Natural killer cell (primary cell): ENCODE data around the gene PGLYRP1. TPM values are rescaled to one million over a fixed set of nuclear protein-coding genes. Genes with fewer than 3 reads are reported as not detected.

Experiments
- ATAC-seq, 3 donors: fragments of 150-1000 bp in 2 of 3; fragments of 200-7000 bp in 1 of 3; cut with Tn5 transposase; 1 replicate in 1 of 3; 2 replicates in 2 of 3; pipeline ENCODE4 v1.10.0; 2021; ENCODE audit warnings: mild to moderate bottlenecking in 2 of 3, moderate library complexity in 2 of 3
- DNase-seq, 2 donors: peaks; one replicate each; pipeline versions ENCODE4 v3.0.0 to v3.0.0-alpha.2; 2013 to 2021; ENCODE audit warnings: mixed read lengths in 1 of 2
- H3K27ac ChIP-seq: one replicate; pipeline ENCODE4 v1.5.1; 2013; ENCODE audit warnings: mild to moderate bottlenecking, low read length
- H3K27me3 ChIP-seq: one replicate; pipeline ENCODE4 v1.6.1; 2013; ENCODE audit warnings: low read length; ENCODE audit not compliant: control insufficient read depth, insufficient read depth
- H3K36me3 ChIP-seq: one replicate; pipeline ENCODE4 v1.6.1; 2013; ENCODE audit warnings: low read length; ENCODE audit not compliant: control insufficient read depth, insufficient read depth
- H3K4me1 ChIP-seq: one replicate; pipeline ENCODE4 v1.6.1; 2013; ENCODE audit warnings: low read length; ENCODE audit not compliant: control insufficient read depth, insufficient read depth
- H3K4me3 ChIP-seq: one replicate; pipeline ENCODE4 v1.5.1; 2013; ENCODE audit warnings: low read length
- H3K9me3 ChIP-seq: one replicate; pipeline ENCODE4 v1.6.1; 2013; ENCODE audit warnings: low read length; ENCODE audit not compliant: control insufficient read depth, insufficient read depth
- H3K27ac Mint-ChIP-seq, 2 donors: one replicate each; pipeline ENCODE4 v1.8.0; 2022; ENCODE audit warnings: mild to moderate bottlenecking in 2 of 2, mixed read lengths in 2 of 2, moderate library complexity in 1 of 2
- H3K27me3 Mint-ChIP-seq, 2 donors: one replicate each; pipeline ENCODE4 v1.8.0; 2022; ENCODE audit warnings: low read depth in 2 of 2, mixed read lengths in 2 of 2
- H3K36me3 Mint-ChIP-seq: one replicate; pipeline ENCODE4 v1.8.0; 2022; ENCODE audit warnings: mixed read lengths
- H3K4me1 Mint-ChIP-seq, 2 donors: one replicate each; pipeline ENCODE4 v1.8.0; 2022; ENCODE audit warnings: mixed read lengths in 2 of 2
- H3K4me3 Mint-ChIP-seq: one replicate; pipeline ENCODE4 v1.8.0; 2022; ENCODE audit warnings: mild to moderate bottlenecking, moderate library complexity, mixed read lengths
- H3K9me3 Mint-ChIP-seq, 2 donors: one replicate each; pipeline ENCODE4 v1.8.0; 2022; ENCODE audit warnings: mixed read lengths in 2 of 2
- WGBS: methylation state at CpG from one replicate; pipeline ENCODE4 v1.1.7; 2013; ENCODE audit warnings: missing lambda C conversion rate; ENCODE audit not compliant: insufficient coverage; 5-methylcytosine and 5-hydroxymethylcytosine counted together
- intact Hi-C: fragments of 100-400 bp; cut with micrococcal nuclease; formaldehyde crosslinking; loops from one replicate; pipeline ENCODE4 v1.14.2; 2022
- total RNA-seq, 4 donors: library from RNA; stranded (reverse); fragments of 120-200 nt in 1 of 4; gene quantifications; one replicate each; pipeline versions ENCODE4 v1.2.3 to v1.2.4, GENCODE V29; 2013 to 2022
- TF ChIP-seq, protein P1 (sequence below): fragments of 200-600 bp; IDR thresholded peaks from one replicate; pipeline ENCODE4 v1.8.0; 2022; ENCODE audit warnings: antibody characterized with exemption

Gene PGLYRP1
- total RNA-seq, 3 donors from 2014 or later (not counting 1 experiment from before 2014, with no cell fraction given), result 0.55 TPM; not detected in 2

DNA sequence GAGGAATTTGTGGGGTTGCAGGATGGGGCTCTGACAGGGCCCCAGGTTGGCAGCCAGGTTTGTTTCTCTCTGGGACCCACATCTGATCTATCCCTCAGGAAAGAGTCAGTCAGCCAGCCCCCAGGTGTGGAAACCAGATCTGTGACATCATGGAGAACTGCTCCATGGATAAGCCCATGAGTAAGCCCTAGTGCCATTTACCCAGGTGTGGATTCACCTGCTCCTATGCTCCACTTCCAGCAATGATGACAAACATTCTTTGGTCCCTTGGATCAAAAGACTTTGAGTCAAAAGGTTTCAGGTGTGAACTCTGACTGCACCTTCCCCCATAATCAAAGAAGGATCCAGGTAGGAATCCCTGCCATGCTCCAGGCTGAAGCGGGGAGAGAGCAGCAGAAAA is 44.8 kb upstream of the PGLYRP1 start:
- no peak overlapping the region for H3K27ac Mint-ChIP-seq
- H3K4me3 ChIP-seq, result no peak overlapping the region
- H3K27ac ChIP-seq, result no peak overlapping the region
- H3K36me3 ChIP-seq, result no peaks in the 10 kb centered on the region
- no peaks in the 10 kb centered on the region for H3K9me3 Mint-ChIP-seq
- H3K9me3 ChIP-seq, result no peaks in the 10 kb centered on the region
- H3K4me1 Mint-ChIP-seq, result no peaks in the 10 kb centered on the region
- H3K27me3 Mint-ChIP-seq, result peaks cover 50 to 91% of the 10 kb centered on the region in 2 donors
- no peak overlapping the region for H3K4me3 Mint-ChIP-seq
- TF ChIP-seq, protein P1, sequence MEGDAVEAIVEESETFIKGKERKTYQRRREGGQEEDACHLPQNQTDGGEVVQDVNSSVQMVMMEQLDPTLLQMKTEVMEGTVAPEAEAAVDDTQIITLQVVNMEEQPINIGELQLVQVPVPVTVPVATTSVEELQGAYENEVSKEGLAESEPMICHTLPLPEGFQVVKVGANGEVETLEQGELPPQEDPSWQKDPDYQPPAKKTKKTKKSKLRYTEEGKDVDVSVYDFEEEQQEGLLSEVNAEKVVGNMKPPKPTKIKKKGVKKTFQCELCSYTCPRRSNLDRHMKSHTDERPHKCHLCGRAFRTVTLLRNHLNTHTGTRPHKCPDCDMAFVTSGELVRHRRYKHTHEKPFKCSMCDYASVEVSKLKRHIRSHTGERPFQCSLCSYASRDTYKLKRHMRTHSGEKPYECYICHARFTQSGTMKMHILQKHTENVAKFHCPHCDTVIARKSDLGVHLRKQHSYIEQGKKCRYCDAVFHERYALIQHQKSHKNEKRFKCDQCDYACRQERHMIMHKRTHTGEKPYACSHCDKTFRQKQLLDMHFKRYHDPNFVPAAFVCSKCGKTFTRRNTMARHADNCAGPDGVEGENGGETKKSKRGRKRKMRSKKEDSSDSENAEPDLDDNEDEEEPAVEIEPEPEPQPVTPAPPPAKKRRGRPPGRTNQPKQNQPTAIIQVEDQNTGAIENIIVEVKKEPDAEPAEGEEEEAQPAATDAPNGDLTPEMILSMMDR, result no peak
- intact Hi-C loops, result no loop called here
- 74% methylated on average over 1 of the region's 1 CpG for WGBS
- no peaks in the 10 kb centered on the region for H3K36me3 Mint-ChIP-seq
- H3K27me3 ChIP-seq, result peaks cover 4% of the 10 kb centered on the region
- no peak for DNase-seq
- no peaks in the 10 kb centered on the region for H3K4me1 ChIP-seq
- ATAC-seq, result no peak

DNA sequence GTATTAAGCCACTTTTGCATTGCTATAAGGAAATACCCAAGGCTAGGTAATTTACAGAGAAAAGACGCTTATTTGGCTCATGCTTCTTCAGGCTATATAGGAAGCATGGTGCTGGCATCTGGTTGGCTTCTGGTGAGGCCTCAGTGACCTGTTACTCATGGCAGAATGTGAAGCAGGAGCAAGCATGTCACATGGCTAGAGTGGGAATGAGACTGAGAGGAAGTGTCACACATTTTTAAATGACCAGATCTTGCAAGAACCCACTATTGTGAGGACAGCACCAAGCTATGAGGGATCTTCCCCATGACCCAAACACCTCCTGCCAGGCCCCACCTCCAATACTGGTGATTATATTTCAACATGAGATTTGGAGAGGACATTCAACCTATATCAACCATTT is 43.6 kb upstream of the PGLYRP1 start:
- intact Hi-C loops, result no loop called here
- no peaks in the 10 kb centered on the region for H3K9me3 Mint-ChIP-seq
- Histone ChIP-seq H3K9me3 (no peaks in the 10 kb centered on the region), H3K27ac (no peak overlapping the region), H3K27me3 (peaks cover 6% of the 10 kb centered on the region), H3K36me3 (no peaks in the 10 kb centered on the region), H3K4me1 (no peaks in the 10 kb centered on the region), H3K4me3 (no peak overlapping the region)
- WGBS, result 65% methylated on average over 1 of the region's 1 CpG
- DNase-seq, result no peak
- TF ChIP-seq, protein P1, result no peak
- ATAC-seq, result no peak
- H3K27ac Mint-ChIP-seq, result no peak overlapping the region
- no peaks in the 10 kb centered on the region for H3K4me1 Mint-ChIP-seq
- H3K4me3 Mint-ChIP-seq, result no peak overlapping the region
- no peaks in the 10 kb centered on the region for H3K36me3 Mint-ChIP-seq
- peaks cover 51 to 91% of the 10 kb centered on the region in 2 donors for H3K27me3 Mint-ChIP-seq

DNA sequence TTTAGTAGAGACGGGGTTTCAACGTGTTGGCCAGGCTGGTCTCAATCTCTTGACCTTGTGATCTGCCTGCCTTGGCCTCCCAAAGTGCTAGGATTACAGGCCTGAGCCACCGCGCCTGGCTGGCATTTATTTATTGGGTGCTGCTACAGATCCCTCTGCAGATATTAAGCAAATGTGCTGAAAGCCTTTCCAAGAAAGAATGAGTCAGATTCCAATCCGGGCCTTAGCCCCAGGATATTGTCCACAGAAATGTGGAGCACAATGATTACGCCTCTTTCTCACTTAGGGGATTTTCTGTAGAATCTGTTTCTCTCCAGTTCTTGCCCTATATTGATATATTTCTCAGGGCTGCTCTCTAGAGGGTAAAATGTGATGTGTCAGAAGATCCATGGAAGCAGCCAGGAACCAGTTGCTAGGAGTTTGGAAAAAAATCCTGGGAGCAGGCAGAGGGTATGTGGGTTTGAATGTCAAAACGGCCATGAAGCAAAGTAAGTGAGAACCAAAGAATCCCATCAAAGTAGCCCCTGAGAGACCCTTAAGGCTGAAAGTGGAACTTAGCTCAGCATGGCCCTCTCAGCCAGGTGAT is 42.7 kb upstream of the PGLYRP1 start:
- no peak for DNase-seq
- Mint-ChIP-seq H3K27ac (no peak overlapping the region), H3K27me3 (peaks cover 42 to 89% of the 10 kb centered on the region in 2 donors), H3K9me3 (no peaks in the 10 kb centered on the region), H3K36me3 (no peaks in the 10 kb centered on the region), H3K4me3 (no peak overlapping the region), H3K4me1 (no peaks in the 10 kb centered on the region)
- Histone ChIP-seq H3K36me3 (no peaks in the 10 kb centered on the region), H3K4me3 (no peak overlapping the region), H3K27me3 (peaks cover 7% of the 10 kb centered on the region), H3K4me1 (no peaks in the 10 kb centered on the region), H3K27ac (no peak overlapping the region), H3K9me3 (no peaks in the 10 kb centered on the region)
- no peak for ATAC-seq
- TF ChIP-seq, protein P1, result no peak
- intact Hi-C loops, result no loop called here
- 76% methylated on average over 6 of the region's 7 CpGs for WGBS

DNA sequence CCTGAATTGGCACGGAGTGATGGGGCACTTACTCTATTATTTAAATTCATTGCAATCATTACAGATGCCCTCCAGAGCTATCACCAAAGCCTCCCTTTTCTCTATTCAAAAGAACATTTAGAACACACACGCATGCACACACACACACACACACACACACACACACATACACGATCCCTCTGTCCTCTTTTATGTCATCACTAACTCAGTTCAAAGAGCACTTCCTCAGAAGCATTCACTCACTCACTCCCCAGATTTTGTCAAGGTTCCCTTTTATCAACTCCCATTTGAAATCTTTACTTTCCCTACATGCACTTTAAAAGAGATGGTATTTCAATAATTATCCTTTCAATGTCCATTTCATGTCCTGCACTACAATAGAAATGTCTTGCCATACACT is 40.3 kb upstream of the PGLYRP1 start:
- intact Hi-C loops, result no loop called here
- Histone ChIP-seq H3K36me3 (no peaks in the 10 kb centered on the region), H3K4me1 (no peaks in the 10 kb centered on the region), H3K9me3 (peaks cover 3% of the 10 kb centered on the region), H3K27me3 (peaks cover 3% of the 10 kb centered on the region), H3K27ac (no peak overlapping the region), H3K4me3 (no peak overlapping the region)
- no peak for ATAC-seq
- 64% methylated on average over 3 of the region's 3 CpGs for WGBS
- TF ChIP-seq, protein P1, result no peak
- Mint-ChIP-seq H3K27me3 (peaks cover 46 to 88% of the 10 kb centered on the region in 2 donors), H3K36me3 (no peaks in the 10 kb centered on the region), H3K4me3 (no peak overlapping the region), H3K9me3 (no peaks in the 10 kb centered on the region), H3K27ac (no peak overlapping the region), H3K4me1 (no peaks in the 10 kb centered on the region)
- no peak for DNase-seq
